Transverse colon (tissue), 4 donors: ENCODE measurements around the gene LAPTM4A.

Experiments
- CTCF ChIP-seq, 5 experiments: fragments of 200-600 bp in 3 of 5; fragments of 450-650 bp in 2 of 5; sonication (generic) in 3 of 5; IDR thresholded peaks; 1 replicate in 2 of 5; 2 replicates in 3 of 5; pipeline ENCODE4 v1.5.1; 2016 to 2017; ENCODE audit warnings: antibody characterized with exemption in 5 of 5, inconsistent platforms in 3 of 5, mild to moderate bottlenecking in 2 of 5, moderate library complexity in 1 of 5
- EP300 ChIP-seq: sonication (generic); formaldehyde crosslinking; IDR thresholded peaks from one replicate; pipeline ENCODE4 v1.6.1; 2017; ENCODE audit warnings: antibody characterized with exemption, low read depth
- POLR2A ChIP-seq: fragments of 450-650 bp; IDR thresholded peaks from one replicate; pipeline ENCODE4 v1.6.1; 2016; ENCODE audit warnings: antibody characterized with exemption, mild to moderate bottlenecking, moderate library complexity
- POLR2AphosphoS5 ChIP-seq, 3 donors: sonication (generic); formaldehyde crosslinking; IDR thresholded peaks; one replicate each; pipeline ENCODE4 v1.6.1; 2016; ENCODE audit warnings: antibody characterized with exemption in 3 of 3

GRCh38 chr2:20061940-20062339, 10.5 kb upstream of the LAPTM4A start:
- TF ChIP-seq CTCF (IDR thresholded peaks at IDR 0.05), result no peak
- TF ChIP-seq POLR2AphosphoS5 (IDR thresholded peaks at IDR 0.05), result no peak
- no peak for TF ChIP-seq POLR2A
- no peak for TF ChIP-seq EP300
